K562 (cell line): Measurements from ENCODE around the gene MOXD1. TPM values are rescaled to one million over a fixed set of nuclear protein-coding genes. Genes with fewer than 3 reads are reported as not detected.

Source experiments
- ATAC-seq: fragments of 200-7000 bp; cut with Tn5 transposase; 3 replicates; pipeline ENCODE4 v1.9.1; 2020; ENCODE audit warnings: moderate library complexity
- BruUV-seq: library from RNA; stranded (reverse); fragments of 400-500 nt; replicated peaks from 2 replicates; lab custom pipeline; 2021; lab: Mats Ljungman, UMichigan
- CTCF ChIA-PET: fragments of 300-600 bp; formaldehyde crosslinking; extraction: SDS; loops from one replicate; lab custom pipeline; 2021; ENCODE audit warnings: low intra/inter-chr PET ratio; lab: Yijun Ruan, JAX
- POLR2A ChIA-PET: fragments of 300-600, 350-650 bp; sonication (Branson Sonifier 250); formaldehyde crosslinking; extraction: SDS; loops from one replicate; lab custom pipeline; 2021; ENCODE audit warnings: antibody characterized with exemption, inconsistent platforms; lab: Yijun Ruan, JAX
- DNase-seq, 4 experiments: peaks; one replicate each; pipeline versions ENCODE4 v3.0.0 to v3.0.0-alpha.2; 2011 to 2018; ENCODE audit warnings: low spot score in 3 of 4, mixed read lengths in 3 of 4; ENCODE audit errors: extremely low read depth in 1 of 4
- FAIRE-seq: peaks from 2 replicates; lab custom pipeline; 2011; peaks lifted over from hg19 to GRCh38; lab: Jason Lieb, UNC
- H2AFZ ChIP-seq: 2 replicates; pipeline ENCODE4 v1.6.0; 2011; ENCODE audit warnings: low read depth, low read length, control low read depth, inconsistent platforms
- H3K27ac ChIP-seq: fragments of 200-600 bp; 3 replicates; pipeline ENCODE4 v1.8.0; 2011; ENCODE audit warnings: low read depth, mild to moderate bottlenecking, control low read depth, inconsistent platforms, low read length, moderate library complexity, mixed read lengths; ENCODE audit errors: extremely low read depth
- H3K27me3 ChIP-seq, 2 experiments: fragments of 300-600 bp in 1 of 2; 2 replicates in 1 of 2; 3 replicates in 1 of 2; pipeline versions ENCODE4 v1.6.0 to v1.8.0; 2011; ENCODE audit warnings: inconsistent platforms in 2 of 2, low read length in 2 of 2, mild to moderate bottlenecking in 1 of 2, mixed read lengths in 1 of 2, moderate library complexity in 1 of 2; ENCODE audit not compliant: control insufficient read depth in 2 of 2, insufficient read depth in 2 of 2
- H3K36me3 ChIP-seq: fragments of 300-600 bp; 3 replicates; pipeline ENCODE4 v1.8.0; 2011; ENCODE audit warnings: mild to moderate bottlenecking, low read length, inconsistent platforms; ENCODE audit not compliant: control insufficient read depth, insufficient read depth
- H3K4me1 ChIP-seq, 2 experiments: fragments of 200-600 bp in 1 of 2; replicated peaks in 1 of 2; 2 replicates in 1 of 2; 3 replicates in 1 of 2; pipeline versions ENCODE4 v1.5.1 to v1.8.0; 2011; ENCODE audit warnings: inconsistent platforms in 2 of 2, low read length in 2 of 2, mild to moderate bottlenecking in 1 of 2, mixed read lengths in 1 of 2, moderate library complexity in 1 of 2; ENCODE audit not compliant: control insufficient read depth in 2 of 2, insufficient read depth in 2 of 2
- H3K4me2 ChIP-seq: 2 replicates; pipeline ENCODE4 v1.6.1; 2011; ENCODE audit warnings: low read length, control low read depth, inconsistent platforms, mixed read lengths; ENCODE audit not compliant: insufficient read depth
- H3K4me3 ChIP-seq: fragments of 200-600 bp; sonication (generic), shearing (Covaris generic); 2 replicates; pipeline ENCODE4 v1.5.1; 2016; ENCODE audit warnings: control low read depth, inconsistent platforms
- H3K79me2 ChIP-seq: fragments of 200-600 bp; 3 replicates; pipeline ENCODE4 v1.8.0; 2011; ENCODE audit warnings: low read length, inconsistent platforms; ENCODE audit not compliant: control insufficient read depth, insufficient read depth
- H3K9ac ChIP-seq, 2 experiments: 2 replicates each; pipeline versions ENCODE4 v1.6.0 to v1.6.1; 2011; ENCODE audit warnings: low read depth in 2 of 2, low read length in 2 of 2, control low read depth in 1 of 2, inconsistent platforms in 1 of 2, mild to moderate bottlenecking in 1 of 2, mixed read lengths in 1 of 2; ENCODE audit not compliant: insufficient read depth in 1 of 2
- H3K9me1 ChIP-seq: one replicate; pipeline ENCODE4 v1.6.0; 2011; ENCODE audit warnings: inconsistent platforms, mild to moderate bottlenecking, low read length, moderate library complexity; ENCODE audit not compliant: control insufficient read depth, insufficient read depth
- H3K9me3 ChIP-seq: replicated peaks from 2 replicates; pipeline ENCODE4 v1.5.1; 2011; ENCODE audit warnings: low read depth, low read length, inconsistent platforms; ENCODE audit not compliant: control insufficient read depth, insufficient read depth
- H4K20me1 ChIP-seq: replicated peaks from 2 replicates; pipeline ENCODE4 v1.6.1; 2011; ENCODE audit warnings: low read length, inconsistent platforms, mixed read lengths; ENCODE audit not compliant: control insufficient read depth, insufficient read depth
- C11orf30 ChIP-seq: fragments of 450-650 bp; IDR thresholded peaks from 2 replicates; pipeline ENCODE4 v1.6.1; 2016; ENCODE audit warnings: low read depth, mild to moderate bottlenecking
- CREM ChIP-seq: IDR thresholded peaks from 2 replicates; pipeline ENCODE4 v1.6.1; 2014; ENCODE audit warnings: antibody characterized with exemption, low read depth
- CTBP1 ChIP-seq: fragments of 450-650 bp; IDR thresholded peaks from 2 replicates; pipeline ENCODE4 v1.6.1; 2016; ENCODE audit warnings: borderline replicate concordance
- GATAD2B ChIP-seq: fragments of 450-650 bp; IDR thresholded peaks from 2 replicates; pipeline ENCODE4 v1.6.1; 2017; ENCODE audit warnings: mild to moderate bottlenecking, borderline replicate concordance
- HNRNPLL ChIP-seq: fragments of 200-400 bp; formaldehyde crosslinking; IDR thresholded peaks from 2 replicates; pipeline ENCODE4 v1.6.1; 2017; ENCODE audit warnings: low read length, low read depth, mild to moderate bottlenecking; ENCODE audit not compliant: poor library complexity, severe bottlenecking
- MAFG ChIP-seq: fragments of 450-650 bp; conservative IDR thresholded peaks from 2 replicates; pipeline ENCODE4 v1.6.1; 2016; ENCODE audit warnings: missing genetic modification characterization, missing compliant biosample characterization
- NFE2 ChIP-seq: IDR thresholded peaks from 2 replicates; pipeline ENCODE4 v1.6.1; 2014; ENCODE audit warnings: antibody characterized with exemption, low read depth
- NFIC ChIP-seq: fragments of 450-650 bp; IDR thresholded peaks from 2 replicates; pipeline ENCODE4 v1.6.1; 2017; ENCODE audit warnings: mild to moderate bottlenecking, inconsistent platforms
- NFYB ChIP-seq: IDR thresholded peaks from 2 replicates; pipeline ENCODE4 v1.6.1; 2011; ENCODE audit warnings: mild to moderate bottlenecking, moderate library complexity; ENCODE audit not compliant: insufficient read length; ENCODE audit errors: extremely low read depth
- ZFP36 ChIP-seq: fragments of 150-350 bp; IDR thresholded peaks from 2 replicates; pipeline ENCODE4 v1.6.1; 2018; ENCODE audit warnings: low read length, low read depth; ENCODE audit not compliant: partially characterized antibody
- ZNF830 ChIP-seq: fragments of 250-450 bp; sonication (Bioruptor Pico); IDR thresholded peaks from 2 replicates; pipeline ENCODE4 v1.5.0; 2021; ENCODE audit warnings: mild to moderate bottlenecking
- WGBS: fragments of 100-300 bp; shearing (Covaris generic); methylation state at CpG from one replicate; pipeline ENCODE4 v1.1.6; 2016; ENCODE audit warnings: low coverage, mixed read lengths; ENCODE audit not compliant: insufficient coverage; ENCODE audit errors: missing lambda C conversion rate; 5-methylcytosine and 5-hydroxymethylcytosine counted together
- in situ Hi-C: fragments of 300-500 bp; cut with MboI; formaldehyde crosslinking; loops from 4 replicates; pipeline ENCODE4 v1.15.0; 2018; ENCODE audit warnings: inconsistent platforms, mixed read lengths
- intact Hi-C: fragments of 100-400 bp; cut with micrococcal nuclease; formaldehyde crosslinking; loops from 2 replicates; pipeline ENCODE4 v1.14.2; 2022
- polyA plus RNA-seq, 8 experiments: library from polyadenylated mRNA; depleted of rRNA in 4 of 8; stranded (reverse) in 5 of 8; unstranded in 3 of 8; fragments of >200 nt; fragmentation: Nextera tagmentation in 2 of 8; fragmentation: Illumina TruSeq in 1 of 8; extraction: Ambion mirVana in 2 of 8; extraction: Trizol in 1 of 8; gene quantifications; 2 replicates each; pipeline versions ENCODE4 v1.2.1 to v1.2.3, GENCODE V29; 2011 to 2014; ENCODE audit warnings: inconsistent platforms in 1 of 8, missing spikeins in 1 of 8
- total RNA-seq, 7 experiments: library from RNA; depleted of rRNA in 6 of 7; stranded (reverse); fragments of >200 nt in 6 of 7; fragmentation: Illumina TruSeq in 2 of 7; extraction: Trizol in 2 of 7; gene quantifications; 2 replicates each; pipeline versions ENCODE4 v1.2.1 to v1.2.3, GENCODE V29; 2011 to 2021; ENCODE audit warnings: low replicate concordance in 1 of 7
- TF ChIP-seq, protein P1 (sequence below), 2 experiments: fragments of 450-650 bp in 1 of 2; sonication (generic) in 1 of 2; formaldehyde crosslinking in 1 of 2; IDR thresholded peaks in 1 of 2; conservative IDR thresholded peaks in 1 of 2; 2 replicates each; pipeline versions ENCODE4 v1.6.1 to v1.8.1; 2016 to 2023; ENCODE audit warnings: mild to moderate bottlenecking in 2 of 2, moderate library complexity in 2 of 2, inconsistent platforms in 1 of 2, missing genetic modification reagents in 1 of 2
- TF ChIP-seq, protein P2 (sequence below): sonication (generic); formaldehyde crosslinking; IDR thresholded peaks from 2 replicates; pipeline ENCODE4 v1.9.0; 2022; ENCODE audit warnings: mild to moderate bottlenecking, missing genetic modification reagents
- TF ChIP-seq, protein P3 (sequence below): fragments of 250-450 bp; sonication (Bioruptor Pico); IDR thresholded peaks from 2 replicates; pipeline ENCODE4 v1.4.0; 2020; ENCODE audit warnings: mild to moderate bottlenecking, moderate library complexity
- TF ChIP-seq, protein P4 (sequence below): fragments of 450-650 bp; formaldehyde crosslinking; IDR thresholded peaks from 2 replicates; pipeline ENCODE4 v1.4.0; 2020; ENCODE audit warnings: mild to moderate bottlenecking, moderate library complexity

Gene MOXD1
- total and polyA plus RNA-seq, 9 of the 15 experiments (the other 6 are each of a cell fraction or from before 2014, with no cell fraction given): not detected

DNA sequence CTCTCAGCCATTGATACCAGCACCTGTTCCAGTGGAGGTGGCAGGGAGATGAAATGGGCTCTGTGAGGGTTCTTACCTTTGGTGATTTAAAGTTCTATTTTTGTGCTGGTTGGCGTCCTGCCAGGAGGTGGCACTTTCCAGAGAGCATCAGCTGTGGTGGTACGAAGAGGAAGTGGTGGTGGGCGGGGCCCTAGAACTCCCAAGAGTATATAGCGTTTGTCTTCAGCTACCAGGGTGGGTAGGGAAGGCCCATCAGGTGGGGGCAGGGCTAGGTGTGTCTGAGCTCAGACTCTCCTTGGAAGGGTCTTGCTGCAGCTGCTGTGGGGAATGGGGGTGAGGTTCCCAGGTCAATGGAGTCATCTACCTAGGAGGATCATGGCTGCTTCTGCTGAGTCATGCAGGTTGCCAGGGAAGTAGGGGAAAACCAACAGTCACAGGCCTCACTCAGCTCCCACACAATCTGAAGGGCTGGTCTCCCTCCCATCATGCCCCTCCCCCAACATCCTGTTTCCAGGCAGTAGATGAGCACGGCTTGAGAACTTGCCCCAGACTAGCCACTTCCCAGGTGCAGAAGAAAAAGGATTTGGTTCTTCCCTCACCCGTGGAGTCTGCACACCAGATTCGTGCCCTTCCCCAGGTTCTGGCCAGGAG lies 46.6 kb downstream of the MOXD1 start:
- Histone ChIP-seq H3K27ac (no peak overlapping the region), H3K27me3 (no peaks in the 10 kb centered on the region), H3K9ac (no peak overlapping the region), H3K9me1 (no peaks in the 10 kb centered on the region), H4K20me1 (no peaks in the 10 kb centered on the region), H3K36me3 (no peaks in the 10 kb centered on the region), H3K79me2 (no peaks in the 10 kb centered on the region), H3K4me1 (no peaks in the 10 kb centered on the region; a peak in 1 of 5 replicates), H3K4me3 (no peak overlapping the region), H3K4me2 (no peak overlapping the region), H3K9me3 (no peaks in the 10 kb centered on the region), H2AFZ (no peak overlapping the region)
- no TSS peak for BruUV-seq
- CTCF ChIA-PET: no interaction called here
- 5% methylated on average over 7 of the region's 7 CpGs for WGBS
- DNase-seq (peak in 1 of 4 experiments; percentile 13), ATAC-seq (0 out of 3 replicates have a peak, but pooled peaks have one; percentile 29), FAIRE-seq (no peak)
- in situ Hi-C loops (no loop called here), intact Hi-C loops (no loop called here)
- POLR2A ChIA-PET: no interaction called here
- TF ChIP-seq HNRNPLL (no peak), MAFG (tag) (peak; percentile 34), CREM (no peak), GATAD2B (no peak), NFYB (no peak), CTBP1 (no peak), NFIC (peak; percentile 61), ZNF830 (no peak), ZFP36 (peak; percentile 76), NFE2 (peak; percentile 31; the same call in 1 of the 2 replicates), C11orf30 (peak; percentile 22; the same call in 1 of the 2 replicates)
- TF ChIP-seq, protein P1, sequence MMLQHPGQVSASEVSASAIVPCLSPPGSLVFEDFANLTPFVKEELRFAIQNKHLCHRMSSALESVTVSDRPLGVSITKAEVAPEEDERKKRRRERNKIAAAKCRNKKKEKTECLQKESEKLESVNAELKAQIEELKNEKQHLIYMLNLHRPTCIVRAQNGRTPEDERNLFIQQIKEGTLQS (IDR thresholded peaks at IDR 0.05): no peak
- TF ChIP-seq, protein P1 (CRISPR knock-in tag; conservative IDR thresholded peaks at IDR 0.05): no peak
- TF ChIP-seq, protein P2, sequence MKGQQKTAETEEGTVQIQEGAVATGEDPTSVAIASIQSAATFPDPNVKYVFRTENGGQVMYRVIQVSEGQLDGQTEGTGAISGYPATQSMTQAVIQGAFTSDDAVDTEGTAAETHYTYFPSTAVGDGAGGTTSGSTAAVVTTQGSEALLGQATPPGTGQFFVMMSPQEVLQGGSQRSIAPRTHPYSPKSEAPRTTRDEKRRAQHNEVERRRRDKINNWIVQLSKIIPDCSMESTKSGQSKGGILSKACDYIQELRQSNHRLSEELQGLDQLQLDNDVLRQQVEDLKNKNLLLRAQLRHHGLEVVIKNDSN (CRISPR knock-in tag): no peak
- TF ChIP-seq, protein P3, sequence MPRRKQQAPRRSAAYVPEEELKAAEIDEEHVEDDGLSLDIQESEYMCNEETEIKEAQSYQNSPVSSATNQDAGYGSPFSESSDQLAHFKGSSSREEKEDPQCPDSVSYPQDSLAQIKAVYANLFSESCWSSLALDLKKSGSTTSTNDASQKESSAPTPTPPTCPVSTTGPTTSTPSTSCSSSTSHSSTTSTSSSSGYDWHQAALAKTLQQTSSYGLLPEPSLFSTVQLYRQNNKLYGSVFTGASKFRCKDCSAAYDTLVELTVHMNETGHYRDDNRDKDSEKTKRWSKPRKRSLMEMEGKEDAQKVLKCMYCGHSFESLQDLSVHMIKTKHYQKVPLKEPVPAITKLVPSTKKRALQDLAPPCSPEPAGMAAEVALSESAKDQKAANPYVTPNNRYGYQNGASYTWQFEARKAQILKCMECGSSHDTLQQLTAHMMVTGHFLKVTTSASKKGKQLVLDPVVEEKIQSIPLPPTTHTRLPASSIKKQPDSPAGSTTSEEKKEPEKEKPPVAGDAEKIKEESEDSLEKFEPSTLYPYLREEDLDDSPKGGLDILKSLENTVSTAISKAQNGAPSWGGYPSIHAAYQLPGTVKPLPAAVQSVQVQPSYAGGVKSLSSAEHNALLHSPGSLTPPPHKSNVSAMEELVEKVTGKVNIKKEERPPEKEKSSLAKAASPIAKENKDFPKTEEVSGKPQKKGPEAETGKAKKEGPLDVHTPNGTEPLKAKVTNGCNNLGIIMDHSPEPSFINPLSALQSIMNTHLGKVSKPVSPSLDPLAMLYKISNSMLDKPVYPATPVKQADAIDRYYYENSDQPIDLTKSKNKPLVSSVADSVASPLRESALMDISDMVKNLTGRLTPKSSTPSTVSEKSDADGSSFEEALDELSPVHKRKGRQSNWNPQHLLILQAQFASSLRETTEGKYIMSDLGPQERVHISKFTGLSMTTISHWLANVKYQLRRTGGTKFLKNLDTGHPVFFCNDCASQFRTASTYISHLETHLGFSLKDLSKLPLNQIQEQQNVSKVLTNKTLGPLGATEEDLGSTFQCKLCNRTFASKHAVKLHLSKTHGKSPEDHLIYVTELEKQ (CRISPR knock-in tag): no peak
- TF ChIP-seq, protein P4, sequence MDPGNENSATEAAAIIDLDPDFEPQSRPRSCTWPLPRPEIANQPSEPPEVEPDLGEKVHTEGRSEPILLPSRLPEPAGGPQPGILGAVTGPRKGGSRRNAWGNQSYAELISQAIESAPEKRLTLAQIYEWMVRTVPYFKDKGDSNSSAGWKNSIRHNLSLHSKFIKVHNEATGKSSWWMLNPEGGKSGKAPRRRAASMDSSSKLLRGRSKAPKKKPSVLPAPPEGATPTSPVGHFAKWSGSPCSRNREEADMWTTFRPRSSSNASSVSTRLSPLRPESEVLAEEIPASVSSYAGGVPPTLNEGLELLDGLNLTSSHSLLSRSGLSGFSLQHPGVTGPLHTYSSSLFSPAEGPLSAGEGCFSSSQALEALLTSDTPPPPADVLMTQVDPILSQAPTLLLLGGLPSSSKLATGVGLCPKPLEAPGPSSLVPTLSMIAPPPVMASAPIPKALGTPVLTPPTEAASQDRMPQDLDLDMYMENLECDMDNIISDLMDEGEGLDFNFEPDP (CRISPR knock-in tag): no peak
